ENCODE measurements around the gene LONRF2. TPM values are rescaled to one million over a fixed set of nuclear protein-coding genes. Genes with fewer than 3 reads are reported as not detected.

LONRF2 gene
- total RNA-seq, 3 donors from 2014 or later (not counting 1 experiment from before 2014, with no cell fraction given) = not detected

DNA sequence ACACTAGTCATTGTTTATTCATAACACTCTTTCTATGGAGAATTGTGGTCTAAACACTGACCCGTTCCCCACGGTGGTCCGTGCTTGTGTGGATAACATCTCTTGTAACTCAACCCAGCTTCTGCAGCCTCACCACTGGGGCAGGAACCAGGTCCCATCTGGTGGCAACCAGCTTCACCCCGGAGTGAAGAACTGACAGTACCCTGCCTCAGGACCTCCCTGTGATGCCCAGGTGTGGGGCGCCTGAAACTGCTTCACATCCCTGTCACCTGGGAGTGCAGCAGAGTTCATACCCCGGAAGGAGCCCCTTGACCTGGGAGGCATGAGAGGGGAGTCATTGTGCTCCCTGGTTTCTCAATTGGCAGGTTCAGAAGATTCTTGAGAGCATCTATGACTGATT is 81.1 kb downstream of the LONRF2 start:
- no peaks in the 10 kb centered on the region for H3K4me1 Mint-ChIP-seq
- DNase-seq = no peak
- peaks cover 7% of the 10 kb centered on the region for H3K4me1 ChIP-seq (ENCODE audit: control insufficient read depth, insufficient read depth, low read length)
- ATAC-seq = no peak
- H3K9me3 Mint-ChIP-seq = no peaks in the 10 kb centered on the region
- no peak overlapping the region for H3K27ac Mint-ChIP-seq
- no peak overlapping the region for H3K4me3 ChIP-seq (ENCODE audit: low read length)
- no peaks in the 10 kb centered on the region for H3K36me3 Mint-ChIP-seq
- H3K36me3 ChIP-seq (ENCODE audit: control insufficient read depth, insufficient read depth, low read length) = no peaks in the 10 kb centered on the region
- H3K27me3 ChIP-seq (ENCODE audit: control insufficient read depth, insufficient read depth, low read length) = no peaks in the 10 kb centered on the region
- no peak overlapping the region for H3K4me3 Mint-ChIP-seq
- peaks cover 0 to 8% of the 10 kb centered on the region in 2 donors for H3K27me3 Mint-ChIP-seq (ENCODE audit: low read depth in 2 of 2)
- no peak overlapping the region for H3K27ac ChIP-seq (ENCODE audit: low read length)
- intact Hi-C loops (cut with micrococcal nuclease) = no loop called here
- WGBS (ENCODE audit: insufficient coverage) = 82% methylated on average over 6 of the region's 6 CpGs
- TF ChIP-seq CTCF (IDR thresholded peaks at IDR 0.05) = no peak
- H3K9me3 ChIP-seq (ENCODE audit: control insufficient read depth, insufficient read depth, low read length) = no peaks in the 10 kb centered on the region

DNA sequence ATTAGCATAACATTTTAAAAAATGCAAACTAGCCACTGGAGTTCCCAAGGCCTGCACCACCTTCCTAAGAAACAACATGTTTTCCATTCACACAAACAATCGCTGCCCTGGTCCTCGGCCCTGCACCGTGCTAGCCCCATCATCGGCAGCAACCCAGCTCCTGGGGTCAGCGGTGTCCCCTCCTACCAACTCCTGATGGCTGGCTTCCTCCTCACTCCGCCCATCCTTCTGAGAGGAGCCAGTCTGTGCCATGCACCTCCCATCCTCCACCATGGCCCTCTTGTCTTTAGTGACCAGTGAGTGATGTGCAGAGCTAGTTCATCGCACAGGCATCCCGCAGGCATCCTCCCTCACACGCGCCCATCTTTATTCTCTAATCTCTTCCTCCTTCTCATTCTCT is 81.9 kb downstream of the LONRF2 start:
- Histone ChIP-seq H3K9me3 (ENCODE audit: control insufficient read depth, insufficient read depth, low read length) (no peaks in the 10 kb centered on the region), H3K4me1 (ENCODE audit: control insufficient read depth, insufficient read depth, low read length) (peaks cover 16% of the 10 kb centered on the region), H3K27ac (ENCODE audit: low read length) (no peak overlapping the region), H3K4me3 (ENCODE audit: low read length) (no peak overlapping the region), H3K36me3 (ENCODE audit: control insufficient read depth, insufficient read depth, low read length) (no peaks in the 10 kb centered on the region), H3K27me3 (ENCODE audit: control insufficient read depth, insufficient read depth, low read length) (no peaks in the 10 kb centered on the region)
- H3K27me3 Mint-ChIP-seq (ENCODE audit: low read depth in 2 of 2) = peaks cover 0 to 9% of the 10 kb centered on the region in 2 donors
- intact Hi-C loops (cut with micrococcal nuclease) = no loop called here
- no peak for ATAC-seq
- no peak for TF ChIP-seq CTCF (IDR thresholded peaks at IDR 0.05)
- H3K4me3 Mint-ChIP-seq = no peak overlapping the region
- H3K4me1 Mint-ChIP-seq = peaks cover 5 to 6% of the 10 kb centered on the region in 2 donors
- DNase-seq = no peak
- no peaks in the 10 kb centered on the region for H3K9me3 Mint-ChIP-seq
- no peaks in the 10 kb centered on the region for H3K36me3 Mint-ChIP-seq
- WGBS (ENCODE audit: insufficient coverage) = 98% methylated on average over 10 of the region's 10 CpGs
- H3K27ac Mint-ChIP-seq = no peak overlapping the region

DNA sequence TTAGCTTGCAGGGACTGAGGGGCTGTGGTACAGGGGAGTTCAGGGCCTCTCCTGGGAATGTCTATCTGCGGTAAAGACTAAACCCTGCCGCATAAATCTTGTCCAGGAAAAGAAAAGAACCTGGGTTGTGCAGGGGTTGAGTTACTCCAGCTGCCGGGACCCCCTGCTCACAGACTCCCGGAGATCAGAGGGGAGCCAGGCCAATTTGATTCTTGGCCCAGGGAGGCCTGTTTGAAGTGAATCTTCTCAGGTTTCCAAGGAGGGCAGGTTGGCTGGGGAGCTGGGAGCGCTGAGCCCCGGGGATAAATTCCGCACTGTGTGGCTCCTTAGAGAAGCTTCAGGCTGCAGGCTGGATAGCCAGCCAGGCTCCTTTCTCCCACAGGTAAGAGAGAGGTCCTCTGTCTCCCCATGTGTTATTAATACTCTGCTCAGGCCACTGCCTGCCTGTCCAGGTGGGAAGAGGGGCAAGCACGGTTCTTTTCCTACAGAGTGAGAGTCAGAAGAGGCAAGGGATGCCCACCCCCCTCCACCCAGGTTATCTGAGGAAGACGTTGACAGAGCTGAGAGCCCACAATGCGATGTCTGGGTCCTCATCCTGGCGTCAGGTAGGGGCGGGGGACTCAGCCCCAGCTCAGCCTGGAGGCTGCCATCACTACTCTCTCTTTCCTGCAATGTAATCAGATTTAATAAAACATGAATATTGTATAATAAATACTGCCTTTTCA is 82.7 kb downstream of the LONRF2 start:
- ATAC-seq (no peak), DNase-seq (no peak)
- Histone ChIP-seq H3K27ac (ENCODE audit: low read length) (no peak overlapping the region), H3K4me3 (ENCODE audit: low read length) (no peak overlapping the region), H3K27me3 (ENCODE audit: control insufficient read depth, insufficient read depth, low read length) (no peaks in the 10 kb centered on the region), H3K4me1 (ENCODE audit: control insufficient read depth, insufficient read depth, low read length) (peaks cover 23% of the 10 kb centered on the region), H3K9me3 (ENCODE audit: control insufficient read depth, insufficient read depth, low read length) (no peaks in the 10 kb centered on the region), H3K36me3 (ENCODE audit: control insufficient read depth, insufficient read depth, low read length) (no peaks in the 10 kb centered on the region)
- Mint-ChIP-seq H3K9me3 (no peaks in the 10 kb centered on the region), H3K4me3 (no peak overlapping the region), H3K27ac (no peak overlapping the region), H3K27me3 (ENCODE audit: low read depth in 2 of 2) (peaks cover 0 to 7% of the 10 kb centered on the region in 2 donors), H3K36me3 (no peaks in the 10 kb centered on the region), H3K4me1 (peaks cover 12 to 13% of the 10 kb centered on the region in 2 donors)
- 96% methylated on average over 11 of the region's 12 CpGs for WGBS (ENCODE audit: insufficient coverage)
- no peak for TF ChIP-seq CTCF (IDR thresholded peaks at IDR 0.05)
- intact Hi-C loops (cut with micrococcal nuclease) = no loop called here

- H3K27ac Mint-ChIP-seq = no peak overlapping the region
- Histone ChIP-seq H3K27me3 (ENCODE audit: control insufficient read depth, insufficient read depth, low read length) (no peaks in the 10 kb centered on the region), H3K4me1 (ENCODE audit: control insufficient read depth, insufficient read depth, low read length) (peaks cover 25% of the 10 kb centered on the region), H3K36me3 (ENCODE audit: control insufficient read depth, insufficient read depth, low read length) (no peaks in the 10 kb centered on the region), H3K27ac (ENCODE audit: low read length) (no peak overlapping the region), H3K9me3 (ENCODE audit: control insufficient read depth, insufficient read depth, low read length) (no peaks in the 10 kb centered on the region), H3K4me3 (ENCODE audit: low read length) (no peak overlapping the region)
- H3K9me3 Mint-ChIP-seq = no peaks in the 10 kb centered on the region
- peaks cover 0 to 8% of the 10 kb centered on the region in 2 donors for H3K27me3 Mint-ChIP-seq (ENCODE audit: low read depth in 2 of 2)
- WGBS (ENCODE audit: insufficient coverage) = 88% methylated on average over 8 of the region's 8 CpGs
- H3K36me3 Mint-ChIP-seq = no peaks in the 10 kb centered on the region
- intact Hi-C loops (cut with micrococcal nuclease) = no loop called here
- peaks cover 14 to 15% of the 10 kb centered on the region in 2 donors for H3K4me1 Mint-ChIP-seq
- no peak overlapping the region for H3K4me3 Mint-ChIP-seq
- no peak for DNase-seq
- ATAC-seq = no peak
- TF ChIP-seq CTCF (IDR thresholded peaks at IDR 0.05) = no peak
Measured at GRCh38 chr2:100238471-100238870, 83.8 kb downstream of the LONRF2 start.

Data from natural killer cell (primary cell).